Endothelial cell of coronary artery (primary cell): ENCODE data around the gene MSTO1. TPM values are rescaled to one million over a fixed set of nuclear protein-coding genes. Genes with fewer than 3 reads are reported as not detected.

ENCODE experiments used
- total RNA-seq: library from RNA; depleted of rRNA; stranded (reverse); fragments of >200 nt; gene quantifications from 2 replicates; pipeline ENCODE4 v1.2.3, GENCODE V29; 2014

Gene MSTO1
- 23.0 and 24.3 TPM in 2 replicates for total RNA-seq

DNA sequence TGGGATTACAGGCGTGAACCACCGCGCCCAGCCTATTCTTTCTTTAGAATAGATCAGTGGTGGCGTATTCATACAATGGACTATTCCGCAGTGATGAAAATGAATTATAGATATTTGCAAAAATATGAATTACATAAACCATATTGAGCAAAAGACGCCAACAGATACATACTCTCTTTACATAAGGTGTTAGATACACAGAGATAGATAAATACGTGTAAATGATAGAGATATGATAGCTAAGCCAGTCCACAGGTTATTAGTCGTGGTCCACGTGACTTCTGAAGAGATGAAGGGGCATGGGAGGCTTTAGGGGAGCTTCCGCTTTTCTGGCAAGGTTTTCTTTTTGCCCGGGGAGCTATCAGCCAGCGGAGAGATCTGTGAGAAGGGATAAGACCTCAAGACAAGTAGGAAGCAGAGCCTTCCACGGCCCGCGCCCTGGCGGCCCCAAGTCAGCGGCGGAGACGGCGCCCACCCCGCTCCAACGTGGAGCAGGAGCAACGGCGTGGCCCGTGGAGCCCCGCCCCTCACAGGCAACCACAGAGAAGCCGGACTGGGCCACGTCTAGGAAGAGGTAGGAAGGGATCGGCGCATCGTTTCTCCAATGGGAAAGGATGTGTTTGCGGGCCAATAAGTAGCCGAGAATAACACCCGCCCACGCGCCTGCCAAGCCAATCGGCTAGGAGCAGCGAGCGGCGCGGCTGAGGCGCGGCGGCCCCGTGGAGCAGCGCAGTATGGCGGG is at the start of gene MSTO1:
MSTO1 (plus strand) TSS at position 704 of the 742 bp plus-strand sequence; CDS start at position 735, 31 bp downstream.

DNA sequence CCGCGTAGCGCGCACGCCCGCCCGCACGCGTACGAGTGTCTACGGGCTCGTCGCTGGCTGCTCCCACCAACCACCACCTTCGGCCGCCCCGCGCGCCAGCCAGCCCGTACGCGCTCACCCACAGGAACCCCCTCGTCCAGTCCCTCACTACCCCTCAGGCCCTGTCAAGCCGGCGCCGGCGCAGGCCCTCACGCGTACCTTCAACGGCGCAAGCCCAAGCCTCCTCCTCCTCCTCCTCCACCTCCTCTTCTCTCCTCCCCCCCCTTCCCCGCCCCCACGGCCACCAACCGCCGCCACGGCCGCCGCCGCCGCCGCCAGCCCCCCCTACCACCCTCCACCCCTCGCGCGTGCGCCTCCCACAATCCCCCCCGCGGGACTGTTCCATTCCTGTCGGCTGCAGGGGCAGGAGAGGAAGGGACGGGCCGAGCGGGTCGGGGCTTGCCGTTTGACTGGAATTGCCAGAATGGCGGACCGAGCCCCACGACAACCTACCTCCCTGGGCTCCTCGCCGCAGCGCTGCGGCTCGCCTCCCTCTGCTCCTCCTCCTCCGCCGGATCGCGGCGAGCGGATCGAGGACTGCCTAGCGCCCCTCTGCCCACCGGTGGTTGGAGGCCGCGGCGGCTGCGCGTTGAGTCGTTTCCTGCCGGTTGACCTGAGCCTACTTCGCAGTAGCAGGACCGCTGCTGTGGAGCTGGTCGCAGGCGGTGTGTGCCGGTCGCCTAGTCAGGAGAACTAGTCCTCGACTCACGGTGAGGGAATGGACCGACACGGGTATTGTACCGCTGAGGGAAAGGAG is 47.2 kb upstream of the MSTO1 start, which contains the start of gene ASH1L:
ASH1L (minus strand) TSS at position 223 of the 796 bp plus-strand sequence. CDS start 41,284 bp downstream, outside the sequence.

Other genes with a start within 250 kb of the MSTO1 start
- gene ASH1L, start 47.4 kb upstream of the MSTO1 start, total RNA-seq: 18.0 and 28.1 TPM in 2 replicates
- 26.4 and 39.2 TPM in 2 replicates for gene YY1AP1, start 78.6 kb downstream of the MSTO1 start, total RNA-seq
- gene DAP3, start 78.9 kb downstream of the MSTO1 start, total RNA-seq: 43.9 and 54.4 TPM in 2 replicates
- gene GON4L, start 247.0 kb downstream of the MSTO1 start, total RNA-seq: 22.0 and 34.3 TPM in 2 replicates
- 29.9 and 30.9 TPM in 2 replicates for gene SYT11, start 249.3 kb downstream of the MSTO1 start, total RNA-seq